NCI-H82 treated with DMSO at 0.1 percent for 48 hours (cell line): ENCODE measurements around the gene ANKRD55.
A peak's percentile ranks its signal among the peaks of the same experiment; 100 is the strongest.
"Not testable (repeated sequence)": the region's sequence is repeated elsewhere in the genome, so short reads cannot be mapped to it uniquely, and the experiment has no call there.

ENCODE experiments used
- DNase-seq: peaks from one replicate; lab custom pipeline; 2025; ENCODE audit not compliant: unreplicated experiment; lab: John Stamatoyannopoulos, UW

Gene ANKRD55

GRCh38 chr5:56211298-56211865 lies 21.7 kb downstream of the ANKRD55 start:
- no peak for DNase-seq

- no peak for DNase-seq
Measured at GRCh38 chr5:56208681-56209080, 24.4 kb downstream of the ANKRD55 start.

DNA sequence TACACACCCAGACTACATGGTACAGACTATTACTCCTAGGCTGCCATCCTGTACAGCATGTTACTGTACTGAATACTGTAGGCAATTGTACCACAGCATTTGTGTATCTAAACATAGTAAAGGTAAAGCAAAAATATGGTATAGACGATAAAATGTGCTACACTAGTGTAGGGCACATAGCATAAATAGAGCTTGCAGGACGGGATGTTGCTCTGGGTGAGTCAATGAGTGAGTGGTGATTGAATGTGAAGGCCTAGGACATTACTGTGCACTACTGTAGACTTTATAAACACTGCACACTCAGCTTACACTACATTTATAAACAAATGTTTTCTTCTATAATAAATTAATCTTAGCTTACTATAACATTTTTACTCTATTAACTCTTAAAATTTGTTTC lies 25.6 kb downstream of the ANKRD55 start:
- DNase-seq = no peak

DNA sequence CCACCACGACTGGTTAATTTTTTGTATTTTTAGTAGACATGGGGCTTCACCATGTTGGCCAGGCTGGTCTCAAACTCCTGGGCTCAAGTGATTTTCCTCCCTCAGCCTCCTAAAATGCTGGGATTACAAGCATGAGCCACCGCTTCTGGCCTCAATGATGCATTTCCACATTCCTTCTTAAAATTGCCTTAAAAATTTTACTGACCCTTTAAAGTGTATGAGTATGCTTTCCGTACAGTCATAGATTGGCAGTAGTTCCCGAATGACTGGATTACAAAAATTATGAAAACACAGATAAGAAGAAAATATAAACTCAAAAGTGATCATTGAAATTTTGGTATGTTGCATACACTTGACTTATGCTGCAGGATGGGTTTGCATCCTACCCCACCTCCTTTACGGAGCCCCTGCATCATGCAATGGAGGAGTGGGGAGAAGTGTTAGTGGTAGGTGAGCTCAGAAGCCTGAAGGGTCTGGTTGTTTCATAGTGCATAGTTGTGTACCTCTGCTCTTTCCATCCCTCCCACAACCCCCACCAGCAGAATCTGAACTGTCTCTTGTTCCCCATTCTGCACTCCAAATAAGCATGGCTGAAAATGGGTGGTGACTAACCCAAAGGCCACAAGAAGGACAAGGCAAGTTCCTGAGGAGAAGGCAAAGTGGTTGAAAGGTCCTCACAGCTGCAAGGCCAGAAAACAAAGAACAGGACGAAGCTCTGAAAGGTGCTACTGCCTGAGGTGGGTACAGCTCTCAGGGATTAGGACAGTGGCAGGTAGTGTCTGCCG lies 26.8 kb downstream of the ANKRD55 start:
- no peak for DNase-seq

- DNase-seq = not testable (repeated sequence)
Measured at GRCh38 chr5:56203936-56204335, 29.2 kb downstream of the ANKRD55 start.

GRCh38 chr5:56202483-56202882 lies 30.6 kb downstream of the ANKRD55 start:
- no peak for DNase-seq

- DNase-seq = not testable (repeated sequence)
Measured at GRCh38 chr5:56201762-56202261, 31.3 kb downstream of the ANKRD55 start.

GRCh38 chr5:56200971-56201666 lies 32.0 kb downstream of the ANKRD55 start:
- peak; percentile 5 for DNase-seq

DNA sequence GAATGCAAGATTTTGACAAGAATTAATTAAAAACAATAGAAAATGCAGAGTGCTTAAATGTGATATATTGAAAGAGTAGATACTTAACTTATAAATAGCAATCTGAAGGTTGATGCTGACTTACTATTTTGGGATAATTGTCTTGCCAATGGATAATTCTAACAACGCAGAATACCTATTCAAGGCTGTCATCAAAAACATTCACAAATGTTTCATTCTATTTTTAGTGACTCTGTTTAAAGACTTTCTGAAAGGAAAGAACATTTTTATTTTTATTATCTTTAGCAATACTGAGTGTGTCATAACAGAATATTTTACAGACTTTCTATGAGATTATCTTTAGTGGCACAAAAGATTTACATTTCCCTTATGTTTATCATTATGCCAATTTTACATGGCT lies 38.1 kb downstream of the ANKRD55 start:
- DNase-seq = no peak

- DNase-seq = no peak
Measured at GRCh38 chr5:56192246-56192645, 40.9 kb downstream of the ANKRD55 start.

- no peak for DNase-seq
Measured at GRCh38 chr5:56191656-56192055, 41.5 kb downstream of the ANKRD55 start.

GRCh38 chr5:56190497-56190896 lies 42.6 kb downstream of the ANKRD55 start:
- no peak for DNase-seq

DNA sequence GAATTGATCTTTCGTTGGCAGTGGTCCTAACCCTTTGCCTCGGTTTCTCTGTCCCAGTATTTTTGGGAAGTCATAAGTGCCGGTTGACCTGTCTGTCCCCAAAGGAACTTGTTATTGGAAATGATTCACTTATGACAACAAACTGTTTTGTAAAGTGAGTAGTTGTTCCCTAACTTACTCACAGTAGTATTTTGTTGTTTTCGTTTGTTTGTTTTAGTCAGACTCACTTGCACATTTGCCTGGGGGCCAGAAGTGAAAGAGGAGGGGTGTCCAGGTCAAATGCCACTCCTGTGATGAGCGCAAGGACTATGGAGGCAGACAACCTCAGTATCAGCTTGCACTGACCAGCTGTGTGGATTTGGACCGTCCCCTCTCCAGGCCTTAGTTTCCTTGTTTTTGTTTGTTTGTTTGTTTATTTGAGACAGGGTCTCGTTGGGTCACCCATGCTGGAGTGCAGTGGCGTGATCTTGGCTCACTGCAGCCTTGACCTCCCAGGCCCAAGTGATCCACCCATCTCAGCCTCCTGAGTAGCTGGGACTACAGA lies 47.3 kb downstream of the ANKRD55 start:
- no peak for DNase-seq

DNA sequence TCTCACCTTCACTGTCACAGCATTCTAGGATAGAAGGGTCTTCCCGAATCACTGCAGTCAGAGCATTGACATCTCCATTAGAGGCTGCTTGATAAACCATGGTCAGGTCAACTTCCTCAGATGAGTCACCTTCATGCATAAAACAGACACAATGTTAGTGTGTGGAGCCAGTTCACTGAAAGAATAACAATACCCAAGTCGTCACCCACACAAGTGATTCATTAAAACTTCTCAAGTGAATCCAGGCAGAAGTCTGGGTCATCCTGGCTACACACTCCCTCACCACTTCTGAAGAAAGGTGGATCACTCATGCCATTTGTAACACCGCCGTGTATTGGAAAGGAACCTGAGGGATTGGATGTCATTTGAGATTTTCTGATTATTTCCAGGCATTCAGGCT lies 49.6 kb downstream of the ANKRD55 start:
- no peak for DNase-seq

- DNase-seq = no peak
Measured at GRCh38 chr5:56179442-56179841, 53.7 kb downstream of the ANKRD55 start.

DNA sequence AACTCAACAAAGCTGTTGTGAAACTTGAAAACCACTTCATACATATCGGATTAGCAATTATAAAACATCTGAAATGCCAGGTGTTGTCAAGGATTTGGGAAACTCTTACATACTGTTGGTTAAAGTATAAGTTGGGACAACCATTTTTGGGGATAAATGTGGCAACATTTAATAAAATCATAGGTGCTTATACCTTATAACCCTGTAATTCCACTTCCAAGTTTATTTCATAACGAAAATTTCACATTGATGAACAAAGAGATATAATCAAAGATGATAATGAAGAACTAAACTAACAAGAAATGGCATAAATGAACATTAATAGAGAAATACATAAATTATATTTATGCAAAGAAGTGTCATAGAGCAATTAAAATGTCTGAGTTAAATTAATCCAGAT lies 54.3 kb downstream of the ANKRD55 start:
- no peak for DNase-seq

- DNase-seq = no peak
Measured at GRCh38 chr5:56176871-56177533, 56.1 kb downstream of the ANKRD55 start.

DNA sequence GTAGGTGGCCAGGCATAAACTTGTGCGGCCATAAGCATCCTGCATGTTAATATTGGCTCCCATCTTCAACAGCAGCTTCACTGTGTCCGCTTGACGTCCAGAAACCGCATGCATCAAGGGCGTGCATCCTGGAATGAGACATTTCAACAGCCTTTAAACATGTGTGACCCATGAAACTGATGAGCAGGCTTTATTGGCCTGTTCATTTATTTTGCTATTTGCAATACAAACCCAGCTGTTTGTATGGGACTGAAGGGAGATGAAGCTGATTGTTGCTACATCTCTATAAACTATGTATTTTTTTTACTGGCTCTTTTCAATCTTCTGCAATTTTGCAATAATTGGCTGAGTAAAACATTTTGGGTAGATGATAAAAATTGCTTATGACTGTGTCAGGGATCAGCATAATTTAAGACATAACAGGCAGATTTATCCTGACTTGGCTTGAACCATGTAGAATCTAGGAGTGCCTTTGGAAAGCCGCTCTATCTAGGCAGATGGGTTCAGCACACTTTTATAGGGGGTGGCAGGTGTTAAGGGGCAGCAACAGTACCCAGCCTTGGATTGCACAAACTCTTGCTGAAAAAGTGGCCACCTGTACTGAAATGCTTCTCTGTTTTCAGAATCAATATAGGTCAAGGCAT lies 56.9 kb downstream of the ANKRD55 start:
- no peak for DNase-seq

DNA sequence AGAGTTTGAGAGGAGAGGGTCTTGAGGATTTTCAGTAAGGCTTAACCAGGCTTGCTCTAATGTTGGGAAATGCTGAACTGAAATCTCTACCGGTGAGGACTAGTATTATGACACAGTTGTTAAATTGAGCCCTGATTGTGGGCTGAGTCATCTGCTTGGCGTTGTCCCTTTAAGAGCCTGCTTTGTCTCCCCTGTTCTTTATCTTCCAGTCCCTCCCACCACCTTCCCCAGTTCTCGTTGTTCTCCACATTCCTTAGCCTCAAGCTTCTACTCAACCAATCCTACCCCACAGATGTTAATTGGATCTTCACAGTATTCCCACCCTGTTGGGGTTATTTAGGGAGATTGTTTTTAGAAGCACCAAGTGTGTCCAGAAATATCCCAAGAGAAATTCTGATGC lies 57.6 kb downstream of the ANKRD55 start:
- DNase-seq = no peak

DNA sequence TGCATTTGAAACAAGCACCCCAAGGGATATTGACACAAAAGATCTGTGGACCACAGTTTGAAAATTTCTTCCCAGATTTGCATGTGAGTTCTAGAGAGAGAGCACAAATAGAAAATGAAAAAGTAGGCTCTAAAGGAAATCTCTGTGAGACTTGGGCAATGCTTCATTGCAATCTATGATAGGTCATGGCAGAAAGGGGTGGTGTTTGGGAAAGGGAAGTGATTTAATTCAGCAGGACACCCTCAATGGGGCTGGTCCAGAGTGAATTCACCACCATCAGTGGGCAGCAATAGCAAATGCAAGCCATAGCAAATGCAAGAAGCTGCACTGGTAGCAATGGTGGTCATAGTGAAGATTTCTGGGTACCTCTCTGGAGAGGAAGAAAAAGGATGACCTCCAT lies 58.1 kb downstream of the ANKRD55 start:
- no peak for DNase-seq

- no peak for DNase-seq
Measured at GRCh38 chr5:56172241-56172640, 60.9 kb downstream of the ANKRD55 start.
